Pericardium fibroblast (primary cell): ENCODE data around the gene ARRB1. TPM values are rescaled to one million over a fixed set of nuclear protein-coding genes. Genes with fewer than 3 reads are reported as not detected.

Source experiments
- total RNA-seq: library from RNA; depleted of rRNA; stranded (reverse); fragments of >200 nt; gene quantifications from 2 replicates; pipeline ENCODE4 v1.2.3, GENCODE V29; 2015

ARRB1 gene
- 13.4 and 19.6 TPM in 2 replicates for total RNA-seq

DNA sequence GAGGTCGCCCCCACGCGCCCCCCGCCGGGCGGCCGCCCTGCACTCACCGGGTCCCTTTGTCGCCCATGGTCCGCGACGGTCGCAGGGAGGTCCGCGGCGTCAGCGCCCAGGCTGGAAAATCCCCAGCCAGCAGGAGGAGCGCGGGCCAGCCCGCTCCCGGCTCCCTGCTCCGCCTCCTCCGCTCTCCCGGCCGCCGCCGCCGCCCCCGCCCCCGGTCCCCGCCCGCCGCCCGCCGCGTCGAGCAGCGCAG, at the start of gene ARRB1:
ARRB1 (minus strand) TSS at position 121 of the 250 bp plus-strand sequence; CDS start at position 67, 54 bp downstream.

DNA sequence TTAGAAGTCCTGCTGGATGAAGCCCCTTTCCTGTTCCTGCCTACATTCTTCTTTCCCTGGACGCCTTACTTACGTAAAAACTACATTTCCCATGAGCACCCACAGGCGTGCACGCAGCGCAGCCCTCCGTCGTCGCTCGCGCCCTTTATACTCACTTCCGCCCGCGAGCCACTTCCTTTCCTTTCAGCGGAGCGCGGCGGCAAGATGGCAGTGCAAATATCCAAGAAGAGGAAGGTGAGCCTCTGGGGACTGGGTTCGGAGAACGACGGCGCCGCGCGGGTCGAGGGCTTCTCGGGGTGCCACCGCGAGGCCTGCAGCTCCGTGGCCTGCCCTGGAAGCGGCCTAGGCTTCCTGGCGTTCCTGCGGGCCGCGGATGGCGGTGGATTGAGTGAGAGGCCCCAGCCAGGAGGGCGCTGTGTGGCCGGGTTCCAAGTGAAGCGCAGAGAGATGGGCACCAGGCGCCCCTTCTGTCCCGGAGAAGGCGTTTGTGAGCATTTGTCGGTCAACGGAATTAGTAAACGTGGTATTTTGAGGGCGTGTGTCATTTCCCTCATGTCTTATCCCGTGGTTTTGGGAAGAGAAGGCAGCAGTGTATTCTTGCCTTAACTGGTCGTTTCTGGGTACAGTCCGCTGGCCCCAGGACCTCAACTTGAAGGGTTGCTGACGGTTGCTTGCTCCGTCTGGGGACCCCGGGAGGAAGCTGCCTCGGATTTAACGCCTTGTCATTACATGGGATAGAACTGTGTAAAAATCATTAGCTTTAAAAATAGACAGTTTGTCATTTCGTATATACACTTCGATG, 48.1 kb upstream of the ARRB1 start, which contains the start of gene RPS3:
RPS3 (plus strand) TSS at position 175 of the 802 bp plus-strand sequence; CDS start at position 205, 30 bp downstream.

DNA sequence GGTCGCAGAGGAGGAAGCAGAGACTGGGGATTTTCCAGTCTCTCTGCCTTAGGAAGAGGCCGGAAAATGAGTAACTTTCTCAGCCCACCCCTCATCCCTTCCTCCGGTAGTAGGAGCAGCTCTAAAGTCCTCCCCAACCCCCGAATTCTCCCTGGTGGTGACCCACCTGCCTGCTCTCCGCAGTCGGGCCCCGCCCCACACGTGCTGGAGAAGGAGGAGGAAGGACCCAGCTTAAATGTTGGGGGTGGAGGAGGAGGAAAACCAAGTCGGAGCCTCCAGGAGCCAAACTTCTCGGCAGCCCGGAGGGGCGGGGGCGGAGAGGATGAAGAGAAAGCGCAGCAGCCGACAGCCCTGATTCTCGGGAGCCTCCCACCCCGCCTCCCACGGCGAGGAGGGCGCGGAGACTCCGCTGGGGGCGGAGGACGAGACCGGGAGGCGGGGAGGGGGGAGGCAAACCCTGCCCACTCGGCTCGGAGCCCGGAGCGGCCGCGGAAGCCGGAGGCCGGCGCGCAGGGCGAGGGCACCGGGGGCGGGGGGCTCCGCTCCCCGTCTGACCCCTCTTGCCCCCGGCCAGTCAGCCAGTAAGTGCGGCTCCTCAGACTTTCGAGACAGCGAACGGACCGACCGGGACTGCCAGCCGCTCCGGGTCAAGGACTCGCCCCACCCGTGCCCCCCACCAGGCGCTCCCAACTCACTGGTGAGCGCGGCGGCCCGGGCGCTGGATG, 111.0 kb downstream of the ARRB1 start, which contains the start of gene TPBGL:
TPBGL (plus strand) TSS at position 464 of the 725 bp plus-strand sequence. CDS start 276 bp downstream, outside the sequence.

Other genes with a start within 250 kb of the ARRB1 start
- gene SLCO2B1, start 200.6 kb downstream of the ARRB1 start, total RNA-seq, result 0.23 TPM in 1 of 2 replicates, not detected in the other
- gene TPBGL, start 110.9 kb downstream of the ARRB1 start, total RNA-seq, result under 0.01 and 0.51 TPM in 2 replicates
- gene RPS3, start 47.9 kb upstream of the ARRB1 start, total RNA-seq, result 3,213 and 4,830 TPM in 2 replicates
- gene KLHL35, start 81.5 kb upstream of the ARRB1 start, total RNA-seq, result 1.0 and 4.7 TPM in 2 replicates
- gene GDPD5, start 174.3 kb upstream of the ARRB1 start, total RNA-seq, result 9.1 and 16.5 TPM in 2 replicates
- gene SERPINH1, start 210.6 kb upstream of the ARRB1 start, total RNA-seq, result 2,236 and 2,744 TPM in 2 replicates